ENCODE data around the gene COL4A2.

DNA sequence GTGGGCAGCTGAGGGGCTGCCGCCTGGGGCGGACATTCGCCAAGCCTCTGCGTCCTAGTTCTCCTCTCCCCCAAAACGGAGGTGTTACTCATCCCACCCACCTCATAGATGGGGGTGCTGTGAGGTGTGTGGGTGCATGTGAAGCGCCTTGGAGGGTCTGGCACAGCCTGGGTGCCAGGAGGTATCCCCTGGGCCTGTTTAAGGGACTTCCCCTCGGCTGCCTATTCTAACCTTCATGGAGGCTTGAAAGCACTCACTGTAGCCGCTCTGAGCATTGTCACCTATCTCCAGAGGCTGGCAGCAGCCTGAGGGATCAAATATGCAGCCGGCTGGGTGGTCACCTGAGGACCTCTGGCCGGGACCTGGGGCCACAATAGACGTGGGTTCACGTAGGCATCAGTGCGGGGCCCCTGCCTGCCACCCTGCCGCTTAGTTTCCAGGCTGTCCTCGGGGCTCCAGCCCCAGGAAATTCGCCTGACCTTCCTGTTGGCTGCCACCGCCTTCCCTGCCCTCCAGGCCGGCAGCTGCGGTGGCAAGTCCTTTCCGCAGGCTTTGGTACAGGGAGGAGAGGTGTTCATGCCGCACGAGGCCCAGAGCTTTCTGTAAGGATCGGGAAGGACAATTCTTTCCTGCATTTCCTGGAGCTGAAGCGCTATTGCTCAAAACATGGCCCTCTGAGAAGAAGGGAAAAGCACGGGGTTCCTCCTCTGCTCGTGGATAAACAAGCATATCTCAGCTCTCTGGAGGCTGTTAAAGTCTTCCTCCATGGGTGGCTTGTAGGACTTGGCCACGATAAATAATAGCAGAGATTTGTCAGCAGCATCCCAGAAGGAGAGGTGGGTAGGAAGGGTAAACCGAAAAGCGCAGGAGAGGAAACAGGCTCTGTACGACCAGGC, 4.6 kb downstream of the COL4A2 start:
- TF ChIP-seq GATA2 (IDR thresholded peaks at IDR 0.05; ENCODE audit: low read depth, low read length) (no peak), GATA3 (IDR thresholded peaks at IDR 0.05; ENCODE audit: low read depth, low read length) (no peak)

Measured in SH-SY5Y (cell line).